IPS-18a (cell line): ENCODE measurements around the gene SLC9A9.

Experiments
- H3K27ac ChIP-seq: one replicate; pipeline ENCODE4 v1.5.1; 2013; ENCODE audit warnings: low read length
- H3K27me3 ChIP-seq: one replicate; pipeline ENCODE4 v1.6.1; 2013; ENCODE audit warnings: mild to moderate bottlenecking, low read length; ENCODE audit not compliant: control insufficient read depth, insufficient read depth
- H3K36me3 ChIP-seq: one replicate; pipeline ENCODE4 v1.6.1; 2013; ENCODE audit warnings: low read depth, low read length; ENCODE audit not compliant: control insufficient read depth
- H3K4me1 ChIP-seq: one replicate; pipeline ENCODE4 v1.6.1; 2013; ENCODE audit warnings: low read depth, low read length; ENCODE audit not compliant: control insufficient read depth
- H3K4me3 ChIP-seq: one replicate; pipeline ENCODE4 v1.5.1; 2013; ENCODE audit warnings: low read length
- H3K9ac ChIP-seq: one replicate; pipeline ENCODE4 v1.6.1; 2013; ENCODE audit warnings: mild to moderate bottlenecking, low read length, moderate library complexity
- H3K9me3 ChIP-seq: one replicate; pipeline ENCODE4 v1.6.1; 2013; ENCODE audit warnings: low read depth, low read length; ENCODE audit not compliant: control insufficient read depth

SLC9A9 gene

GRCh38 chr3:143237077-143237627 lies 611.1 kb downstream of the SLC9A9 start:
- H3K4me3 ChIP-seq, result no peak overlapping the region
- no peak overlapping the region for H3K9ac ChIP-seq
- H3K27me3 ChIP-seq, result no peaks in the 10 kb centered on the region
- no peaks in the 10 kb centered on the region for H3K9me3 ChIP-seq
- no peak overlapping the region for H3K27ac ChIP-seq
- no peaks in the 10 kb centered on the region for H3K36me3 ChIP-seq
- no peaks in the 10 kb centered on the region for H3K4me1 ChIP-seq

DNA sequence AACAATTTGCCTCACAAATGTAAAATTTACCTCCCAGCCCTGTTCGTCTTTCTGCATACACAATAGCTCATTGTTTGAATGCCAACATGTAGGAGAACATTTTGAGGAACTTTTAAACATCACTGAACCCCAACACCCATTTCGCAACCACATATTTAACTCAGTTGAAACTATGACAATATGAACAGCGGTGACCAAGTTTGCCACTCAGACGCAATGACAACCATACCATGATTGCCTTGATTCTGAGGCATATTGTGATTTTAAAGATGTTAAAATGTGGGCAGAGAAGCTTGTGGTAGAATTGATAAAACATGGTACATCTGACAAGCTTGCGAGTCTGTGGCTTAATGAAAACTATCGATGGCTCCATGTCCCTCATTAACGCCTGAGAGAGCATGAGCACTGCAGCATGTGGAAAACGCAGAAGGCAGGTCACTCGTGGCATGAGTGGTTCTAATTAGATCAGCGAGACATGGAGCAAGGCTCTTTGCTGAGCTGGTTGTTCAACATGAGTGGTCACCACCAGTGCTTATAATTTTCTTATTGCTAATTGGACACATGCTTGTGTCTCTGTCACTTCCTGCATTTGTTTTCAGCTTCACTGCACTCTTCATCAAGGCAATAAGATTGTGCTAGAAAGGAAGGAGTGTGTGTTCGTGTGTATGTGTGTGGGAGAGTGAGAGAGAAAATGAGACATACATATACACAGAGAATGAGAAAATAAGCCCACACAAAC lies 611.9 kb downstream of the SLC9A9 start:
- Histone ChIP-seq H3K27me3 (no peaks in the 10 kb centered on the region), H3K9me3 (no peaks in the 10 kb centered on the region), H3K9ac (no peak overlapping the region), H3K4me3 (no peak overlapping the region), H3K27ac (no peak overlapping the region), H3K36me3 (no peaks in the 10 kb centered on the region), H3K4me1 (no peaks in the 10 kb centered on the region)

DNA sequence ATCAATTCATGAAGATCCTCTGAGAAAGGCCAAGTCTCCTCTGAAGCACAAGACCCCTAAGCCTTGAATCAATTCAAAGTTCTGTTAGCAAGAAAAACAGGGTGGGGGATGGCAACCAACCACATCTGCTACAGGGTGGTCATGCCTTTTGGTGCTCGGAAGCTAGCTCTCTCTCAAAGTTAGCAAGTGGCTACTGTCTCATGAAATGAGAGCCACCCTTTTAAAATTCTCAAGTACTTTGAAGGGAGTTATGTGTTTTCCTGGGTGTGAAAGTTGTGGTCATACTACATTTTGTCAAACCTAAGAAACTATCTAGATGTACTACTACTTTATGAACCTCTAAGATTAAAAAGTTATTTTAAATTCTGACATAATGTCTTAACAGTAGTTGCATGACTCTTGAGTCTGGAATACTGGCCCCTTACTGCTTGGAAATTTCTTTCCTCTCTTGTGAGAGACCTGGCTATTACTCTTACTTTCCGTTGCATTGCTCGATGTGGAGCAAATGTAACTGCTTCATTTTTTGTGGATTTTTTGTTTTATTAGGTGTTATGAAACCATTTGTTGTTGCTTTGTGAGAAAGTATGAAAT lies 612.6 kb downstream of the SLC9A9 start:
- H3K4me1 ChIP-seq, result no peaks in the 10 kb centered on the region
- H3K36me3 ChIP-seq, result no peaks in the 10 kb centered on the region
- H3K4me3 ChIP-seq, result no peak overlapping the region
- no peak overlapping the region for H3K9ac ChIP-seq
- no peaks in the 10 kb centered on the region for H3K9me3 ChIP-seq
- no peaks in the 10 kb centered on the region for H3K27me3 ChIP-seq
- no peak overlapping the region for H3K27ac ChIP-seq

DNA sequence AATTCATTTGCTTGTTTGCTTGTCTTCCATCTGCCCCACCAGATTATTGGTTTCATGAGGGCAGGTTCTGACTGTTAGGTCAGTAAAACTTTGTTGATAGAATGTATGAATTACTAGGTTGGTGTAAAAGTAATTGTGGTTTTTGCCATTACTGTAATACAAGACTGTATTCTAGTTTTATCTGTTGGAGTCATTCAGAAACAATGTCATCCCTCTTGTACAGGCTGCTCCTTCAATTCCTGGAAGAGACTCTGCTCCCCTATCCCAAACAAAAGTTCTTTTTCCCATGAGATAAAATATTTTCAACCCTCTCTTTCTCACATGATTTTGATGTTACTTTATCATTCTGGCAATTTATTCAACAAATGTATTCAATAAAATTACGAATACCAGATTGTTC lies 613.7 kb downstream of the SLC9A9 start:
- H3K27ac ChIP-seq, result no peak overlapping the region
- H3K9ac ChIP-seq, result no peak overlapping the region
- no peak overlapping the region for H3K4me3 ChIP-seq
- H3K27me3 ChIP-seq, result no peaks in the 10 kb centered on the region
- no peaks in the 10 kb centered on the region for H3K36me3 ChIP-seq
- H3K9me3 ChIP-seq, result no peaks in the 10 kb centered on the region
- no peaks in the 10 kb centered on the region for H3K4me1 ChIP-seq

DNA sequence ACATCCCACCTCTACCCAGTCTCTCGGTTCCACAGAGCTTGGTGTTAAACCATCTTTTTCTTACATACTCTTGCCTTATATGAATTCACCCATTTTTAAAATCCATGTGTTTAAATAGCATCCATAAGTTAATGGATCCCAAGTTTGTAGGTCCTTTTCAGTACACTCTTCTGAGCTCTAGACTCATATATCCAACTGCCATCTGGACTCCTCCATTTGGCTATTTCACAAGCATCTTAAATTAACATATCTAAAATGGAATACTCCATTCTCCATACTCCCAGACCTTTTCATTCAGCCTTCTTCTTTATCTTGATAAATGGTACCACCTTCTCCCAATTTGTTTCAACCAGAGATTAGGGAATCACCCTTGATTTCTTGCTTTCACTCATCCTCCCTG lies 615.3 kb downstream of the SLC9A9 start:
- H3K4me1 ChIP-seq, result no peaks in the 10 kb centered on the region
- H3K4me3 ChIP-seq, result no peak overlapping the region
- no peak overlapping the region for H3K9ac ChIP-seq
- H3K27me3 ChIP-seq, result no peaks in the 10 kb centered on the region
- no peaks in the 10 kb centered on the region for H3K9me3 ChIP-seq
- H3K36me3 ChIP-seq, result no peaks in the 10 kb centered on the region
- no peak overlapping the region for H3K27ac ChIP-seq

GRCh38 chr3:143228405-143228804 lies 619.9 kb downstream of the SLC9A9 start:
- H3K27ac ChIP-seq, result no peak overlapping the region
- H3K36me3 ChIP-seq, result no peaks in the 10 kb centered on the region
- no peak overlapping the region for H3K9ac ChIP-seq
- no peak overlapping the region for H3K4me3 ChIP-seq
- no peaks in the 10 kb centered on the region for H3K4me1 ChIP-seq
- H3K9me3 ChIP-seq, result no peaks in the 10 kb centered on the region
- H3K27me3 ChIP-seq, result no peaks in the 10 kb centered on the region

GRCh38 chr3:143226678-143227291 lies 621.5 kb downstream of the SLC9A9 start:
- H3K36me3 ChIP-seq, result no peaks in the 10 kb centered on the region

DNA sequence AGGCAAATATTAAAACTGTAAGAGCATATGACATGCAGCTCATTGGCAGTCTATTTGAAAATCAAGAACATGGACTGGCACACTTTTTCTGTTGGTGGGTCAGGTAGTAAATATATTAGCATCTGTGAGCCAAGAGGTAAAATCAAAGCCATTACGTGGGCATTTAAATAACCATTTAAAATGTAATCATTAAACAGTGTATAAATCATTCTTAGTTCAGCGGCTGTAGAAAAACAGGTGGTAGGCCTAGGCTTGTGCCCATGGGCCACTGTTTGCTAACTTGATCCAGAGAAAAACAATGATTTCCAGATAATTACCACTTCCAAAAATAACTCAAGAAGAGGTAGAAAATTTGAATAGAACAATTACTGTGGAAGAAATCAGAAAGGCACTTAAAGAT lies 623.6 kb downstream of the SLC9A9 start:
- H3K27ac ChIP-seq, result no peak overlapping the region
- H3K36me3 ChIP-seq, result no peaks in the 10 kb centered on the region
- no peak overlapping the region for H3K4me3 ChIP-seq
- no peak overlapping the region for H3K9ac ChIP-seq
- no peaks in the 10 kb centered on the region for H3K27me3 ChIP-seq
- H3K9me3 ChIP-seq, result no peaks in the 10 kb centered on the region
- H3K4me1 ChIP-seq, result no peaks in the 10 kb centered on the region

More at GRCh38 chr3:143226678-143227291, 621.5 kb downstream of the SLC9A9 start:
- H3K4me3 ChIP-seq, result no peak overlapping the region
- no peaks in the 10 kb centered on the region for H3K4me1 ChIP-seq
- H3K9ac ChIP-seq, result no peak overlapping the region
- H3K27ac ChIP-seq, result no peak overlapping the region
- no peaks in the 10 kb centered on the region for H3K9me3 ChIP-seq
- no peaks in the 10 kb centered on the region for H3K27me3 ChIP-seq

- H3K36me3 ChIP-seq, result no peaks in the 10 kb centered on the region
- no peak overlapping the region for H3K27ac ChIP-seq
- no peaks in the 10 kb centered on the region for H3K9me3 ChIP-seq
- no peak overlapping the region for H3K4me3 ChIP-seq
- H3K4me1 ChIP-seq, result peaks cover 4% of the 10 kb centered on the region
- no peaks in the 10 kb centered on the region for H3K27me3 ChIP-seq
- no peak overlapping the region for H3K9ac ChIP-seq
Observed at GRCh38 chr3:143222981-143223380, 625.3 kb downstream of the SLC9A9 start.

GRCh38 chr3:143222505-143222904 lies 625.8 kb downstream of the SLC9A9 start:
- Histone ChIP-seq H3K27ac (no peak overlapping the region), H3K9me3 (no peaks in the 10 kb centered on the region), H3K4me1 (peaks cover 4% of the 10 kb centered on the region), H3K9ac (no peak overlapping the region), H3K27me3 (no peaks in the 10 kb centered on the region), H3K4me3 (no peak overlapping the region), H3K36me3 (no peaks in the 10 kb centered on the region)

GRCh38 chr3:143221446-143221845 lies 626.8 kb downstream of the SLC9A9 start:
- H3K9ac ChIP-seq, result no peak overlapping the region
- no peak overlapping the region for H3K27ac ChIP-seq
- no peaks in the 10 kb centered on the region for H3K36me3 ChIP-seq
- H3K9me3 ChIP-seq, result no peaks in the 10 kb centered on the region
- peaks cover 4% of the 10 kb centered on the region for H3K4me1 ChIP-seq
- H3K27me3 ChIP-seq, result no peaks in the 10 kb centered on the region
- no peak overlapping the region for H3K4me3 ChIP-seq
